ENCODE measurements around the gene ABL1.
"Not testable (repeated sequence)": the region's sequence is repeated elsewhere in the genome, so short reads cannot be mapped to it uniquely, and the experiment has no call there.

The ABL1 gene

DNA sequence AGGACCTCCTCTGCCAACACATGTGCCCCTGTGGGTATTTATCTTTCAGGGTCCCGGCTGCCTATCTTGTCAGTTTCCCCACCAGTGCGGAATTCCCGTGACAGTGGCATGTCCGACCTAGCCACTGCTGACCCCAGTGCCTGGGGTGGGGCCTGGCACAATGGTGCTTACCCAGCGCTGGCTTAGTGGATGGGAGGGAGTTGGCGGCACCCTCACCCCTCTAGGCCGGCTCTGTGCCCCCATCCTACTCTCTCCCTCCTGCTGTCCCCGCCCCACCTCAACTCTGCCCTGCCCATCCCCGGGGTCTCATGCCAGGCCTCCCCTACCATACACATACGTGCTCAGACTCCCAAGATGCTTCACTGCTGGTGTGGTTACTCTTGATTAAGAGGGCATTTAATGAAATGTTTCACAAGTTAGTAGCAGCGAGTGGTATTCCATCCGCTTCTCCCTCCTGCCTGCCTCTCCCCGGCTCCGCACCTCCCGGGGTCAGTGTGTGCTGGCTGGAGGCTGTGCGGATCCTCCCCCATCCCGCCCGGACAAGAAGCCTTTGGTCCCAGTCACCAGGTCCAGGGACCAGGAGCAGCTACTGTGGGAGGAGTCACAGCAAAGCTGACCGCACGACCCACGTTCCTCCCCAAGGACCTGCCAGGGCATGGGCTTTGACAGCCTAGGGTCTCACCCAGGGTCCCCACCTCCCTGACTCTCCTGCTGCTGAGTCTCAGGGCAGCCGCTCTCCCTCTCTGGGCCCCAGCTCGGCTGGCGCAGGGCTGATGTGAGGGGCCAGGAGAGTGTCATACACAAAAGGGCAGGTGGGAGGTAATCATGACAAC is 71.1 kb downstream of the ABL1 start:
- DNase-seq: no peak

DNA sequence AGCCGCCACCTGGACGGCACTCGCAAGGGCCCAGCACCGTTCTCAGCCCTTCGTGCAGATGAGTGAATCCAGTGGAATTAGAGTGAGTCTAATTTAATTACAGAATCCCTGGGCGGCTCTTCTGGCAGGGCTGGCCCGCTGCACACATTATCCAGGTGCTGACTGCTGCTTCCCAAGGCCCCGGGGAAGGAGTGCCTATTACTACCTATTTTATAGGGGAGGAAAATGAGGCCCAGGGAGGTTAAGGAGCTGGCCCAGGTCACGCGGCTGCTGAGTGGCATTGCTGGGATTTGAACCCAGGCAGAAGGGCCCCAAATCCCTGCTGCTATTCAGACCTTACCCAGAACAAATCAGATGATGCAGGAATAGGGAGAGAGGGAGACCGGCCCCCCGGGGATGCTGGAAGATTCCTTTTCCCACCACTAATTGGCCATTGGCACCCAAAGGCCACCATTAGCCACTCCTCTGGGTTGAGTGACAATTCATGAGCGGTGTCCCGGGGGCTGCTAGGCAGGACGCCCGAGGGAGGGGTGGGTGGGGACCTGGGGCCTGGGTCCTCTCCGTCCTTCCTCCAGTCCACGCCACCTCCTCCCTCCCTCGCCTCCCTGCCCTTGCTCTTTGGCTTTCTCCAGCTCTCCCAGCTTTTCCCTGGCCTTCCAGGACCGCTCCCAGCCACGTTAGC is 71.8 kb downstream of the ABL1 start:
- no peak for DNase-seq

DNA sequence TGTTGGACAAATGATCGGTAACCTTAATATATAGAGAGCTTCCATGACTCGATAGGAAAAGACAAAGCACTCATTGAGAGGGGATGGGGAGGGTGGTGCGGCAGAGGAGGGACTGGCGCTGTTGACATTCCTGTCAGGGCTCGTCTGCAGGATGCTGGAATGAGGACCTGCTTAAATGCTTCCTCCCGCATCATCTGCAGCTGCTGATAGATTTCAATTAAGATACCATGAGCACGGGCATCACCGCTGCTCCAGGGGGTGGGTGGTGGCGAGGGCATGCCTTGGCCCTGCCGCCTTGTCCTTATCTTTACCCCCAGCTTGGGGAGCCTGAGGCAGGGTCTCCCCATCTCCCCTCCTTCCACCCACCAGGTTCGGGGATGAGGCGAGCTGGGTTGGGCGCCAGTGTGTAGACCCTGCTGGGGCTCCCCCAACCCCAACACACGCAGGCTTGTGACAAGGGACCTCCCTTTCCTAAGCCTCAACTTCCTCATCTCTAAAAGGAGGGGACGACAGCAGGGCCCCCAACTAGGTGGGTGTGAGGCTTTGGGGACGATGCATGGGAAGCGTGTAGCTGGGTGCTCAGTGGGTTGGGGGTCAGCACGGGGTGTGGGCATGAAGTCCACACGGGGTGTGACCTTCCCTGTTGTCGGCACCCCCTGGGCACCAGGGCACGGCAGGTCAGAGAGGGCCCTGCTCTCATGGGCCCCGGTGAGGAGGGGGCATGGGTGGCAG is 73.3 kb downstream of the ABL1 start:
- no peak for DNase-seq

GRCh38 chr9:130908878-130909355 is 73.9 kb downstream of the ABL1 start:
- DNase-seq: no peak

DNA sequence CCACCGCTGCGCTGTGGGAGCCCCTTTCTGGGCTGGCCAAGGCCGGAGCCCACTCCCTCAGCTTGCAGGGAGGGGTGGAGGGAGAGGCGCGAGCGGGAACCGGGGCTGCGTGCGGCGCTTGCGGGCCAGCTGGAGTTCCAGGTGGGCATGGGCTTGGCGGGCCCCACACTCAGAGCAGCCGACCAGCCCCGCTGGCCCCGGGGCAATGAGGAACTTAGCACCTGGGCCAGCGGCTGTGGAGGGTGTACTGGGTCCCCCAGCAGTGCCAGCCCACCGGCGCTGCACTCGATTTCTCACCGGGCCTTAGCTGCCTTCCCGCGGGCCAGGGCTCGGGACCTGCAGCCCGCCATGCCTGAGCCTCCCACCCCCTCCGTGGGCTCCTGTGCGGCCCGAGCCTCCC is 75.0 kb downstream of the ABL1 start:
- DNase-seq: not testable (repeated sequence)

GRCh38 chr9:130910670-130911069 is 75.6 kb downstream of the ABL1 start:
- not testable (repeated sequence) for DNase-seq

DNA sequence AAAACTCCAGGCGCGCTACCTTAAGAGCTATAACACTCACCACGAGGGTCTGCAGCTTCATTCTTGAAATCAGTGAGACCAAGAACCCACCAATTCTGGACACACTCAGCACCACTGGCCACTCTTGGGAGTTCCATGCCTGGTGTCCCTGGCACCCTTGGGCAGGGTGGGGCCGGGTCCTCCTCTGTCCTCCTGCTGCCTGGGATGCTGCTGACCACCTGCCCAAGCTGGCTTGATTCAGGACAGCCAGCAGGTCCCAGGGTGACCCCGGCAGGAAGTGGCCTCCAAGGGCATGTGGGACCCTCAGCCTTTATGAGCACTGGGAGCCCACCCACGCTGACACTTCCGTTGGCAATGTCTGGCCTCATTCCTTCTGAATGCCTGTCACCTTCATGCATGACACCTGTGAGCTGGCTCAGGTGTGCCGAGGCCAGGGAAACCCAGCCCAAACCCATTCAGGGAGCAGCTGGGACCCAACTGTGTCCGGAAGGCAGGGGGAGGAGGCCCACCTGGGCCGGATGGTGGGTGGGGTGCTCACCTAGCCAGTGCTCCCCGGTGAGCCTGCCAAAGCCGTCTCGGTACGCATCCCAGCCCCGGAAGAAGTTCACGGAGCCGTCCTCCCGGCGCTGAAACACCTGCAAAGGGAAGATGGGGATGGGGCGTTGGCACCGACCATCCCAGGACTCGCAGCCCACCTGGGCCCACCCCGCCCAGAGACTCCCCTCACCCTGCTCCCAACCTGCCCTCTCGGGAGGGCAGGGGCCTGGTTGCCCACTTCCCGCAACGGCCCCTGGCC is 76.4 kb downstream of the ABL1 start:
- no peak for DNase-seq

- DNase-seq: no peak
Observed at GRCh38 chr9:130912932-130913598, 78.0 kb downstream of the ABL1 start.

DNA sequence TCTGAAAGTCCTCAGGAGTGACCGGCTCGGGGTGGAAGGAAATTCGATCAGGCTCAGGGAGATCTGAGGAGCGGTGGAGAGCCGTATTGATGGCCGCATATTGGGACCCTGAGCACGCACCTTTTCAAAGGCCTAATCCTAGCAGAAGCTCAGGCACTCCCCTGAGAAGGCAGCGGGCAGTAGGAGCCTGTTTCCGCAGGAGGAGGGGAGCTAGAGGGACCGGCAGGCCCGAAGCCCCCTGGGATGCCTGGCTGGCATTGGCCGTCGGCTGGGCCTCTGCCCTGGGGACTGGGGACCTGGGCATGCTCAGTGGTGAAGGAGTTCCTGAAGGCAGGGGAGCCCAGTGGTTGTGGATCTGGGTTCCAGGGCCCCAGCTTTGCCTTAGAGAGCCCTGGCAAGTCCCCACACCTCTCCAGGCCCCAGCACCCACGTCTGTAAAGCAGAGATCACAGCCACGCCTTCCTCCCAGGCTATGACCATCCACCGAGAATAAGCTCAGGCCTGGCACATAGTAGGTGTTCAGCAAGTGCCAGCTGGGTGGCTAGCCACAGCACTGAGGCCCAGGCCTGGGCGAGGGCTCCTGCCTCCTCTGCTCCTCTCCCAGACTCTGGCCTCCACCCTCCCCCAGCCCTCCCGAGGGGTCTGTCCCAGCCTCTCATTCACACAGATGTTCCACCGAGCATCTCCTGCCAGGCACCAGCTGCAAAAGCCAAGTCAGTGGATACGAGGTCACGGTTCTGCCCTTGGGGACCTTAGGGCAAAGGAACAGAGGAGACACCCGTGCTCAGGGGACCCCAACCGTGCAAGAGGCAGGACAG is 78.8 kb downstream of the ABL1 start:
- DNase-seq: no peak

- DNase-seq: no peak
Observed at GRCh38 chr9:130914417-130915095, 79.5 kb downstream of the ABL1 start.

- DNase-seq: no peak
Observed at GRCh38 chr9:130915096-130915447, 80.0 kb downstream of the ABL1 start.

DNA sequence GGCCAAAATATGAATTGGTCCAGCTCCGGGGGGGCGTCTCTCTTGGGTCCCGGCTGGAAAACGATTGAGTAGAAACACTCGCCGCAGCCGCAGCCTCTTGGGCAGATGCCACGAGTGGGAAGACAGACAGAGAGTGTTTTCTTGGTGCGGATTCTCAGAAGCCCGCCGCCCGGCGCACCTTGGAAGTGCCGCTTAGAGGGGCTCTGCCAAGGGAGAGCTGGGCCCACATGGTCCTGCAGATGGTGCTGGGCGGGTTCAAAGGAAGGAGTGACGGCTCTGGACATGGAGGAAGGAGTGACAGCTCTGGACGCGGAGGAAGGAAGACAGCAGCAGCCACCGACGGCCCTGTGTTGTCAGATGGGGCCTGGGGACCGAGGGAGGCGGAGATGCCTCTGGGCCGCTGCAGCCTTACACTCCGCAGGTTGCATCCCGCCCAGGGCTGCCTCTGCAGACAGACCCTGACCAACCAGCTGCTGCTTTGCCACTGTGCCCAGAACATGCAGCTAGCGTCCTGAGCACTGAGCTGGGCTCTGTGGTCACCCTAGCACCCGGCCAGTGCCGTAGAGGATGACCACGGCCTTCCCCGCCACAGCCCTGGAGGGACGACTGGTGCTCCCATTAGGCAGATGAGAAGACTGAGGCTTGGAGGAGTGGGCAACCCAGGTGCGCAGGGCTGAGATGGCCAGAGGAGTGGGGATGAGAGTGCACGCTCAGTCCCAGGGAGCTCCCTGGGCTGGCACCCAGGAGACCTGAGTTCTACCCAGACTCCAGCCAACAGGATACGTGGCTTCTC is 82.3 kb downstream of the ABL1 start:
- no peak for DNase-seq

GRCh38 chr9:130918101-130918825 is 83.2 kb downstream of the ABL1 start:
- no peak for DNase-seq

GRCh38 chr9:130918826-130919558 is 83.9 kb downstream of the ABL1 start:
- DNase-seq: no peak

DNA sequence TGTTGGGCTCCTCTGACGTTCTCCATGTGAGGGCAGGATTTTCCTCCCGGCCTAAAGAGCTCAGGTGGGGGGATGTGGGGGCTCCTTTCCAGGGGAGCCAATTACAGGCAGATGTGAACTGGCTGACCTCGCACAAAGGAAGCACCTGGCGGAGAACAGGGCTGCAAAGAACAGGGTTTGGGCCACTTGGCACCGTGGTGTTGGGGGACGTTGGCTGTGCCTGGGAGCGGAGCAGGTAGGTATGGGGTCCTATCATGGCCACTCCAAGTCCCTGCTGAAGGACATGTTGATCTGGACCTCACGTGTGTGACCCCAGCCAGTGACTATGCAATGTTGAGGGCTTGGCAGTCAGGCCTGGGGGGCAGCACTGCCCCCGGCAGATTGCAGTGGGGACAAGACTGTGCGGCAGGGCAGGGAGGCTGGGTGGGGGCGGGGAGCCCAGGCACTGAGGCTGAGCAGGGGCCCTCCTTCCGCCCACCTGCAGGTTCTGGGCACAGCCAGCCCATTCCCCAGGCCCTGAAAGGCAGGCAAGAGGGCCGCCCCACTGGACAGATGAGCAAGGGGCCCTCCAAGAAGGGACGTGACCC is 84.6 kb downstream of the ABL1 start:
- no peak for DNase-seq

GRCh38 chr9:130920233-130920632 is 85.2 kb downstream of the ABL1 start:
- no peak for DNase-seq

GRCh38 chr9:130920762-130921299 is 85.8 kb downstream of the ABL1 start:
- DNase-seq: no peak

All from NCI-H526 (cell line).